Measurements from ENCODE around the gene DBF4. TPM values are rescaled to one million over a fixed set of nuclear protein-coding genes. Genes with fewer than 3 reads are reported as not detected.

The DBF4 gene
- total and polyA plus RNA-seq, 9 of the 15 experiments (the other 6 are each of a cell fraction or from before 2014, with no cell fraction given): 37.8 to 145 (median 104) TPM

- 0 out of 4 replicates have a peak, but pooled peaks of 1 of the 2 experiments have one; percentile 71 for TF ChIP-seq BCLAF1 (IDR thresholded peaks at IDR 0.05; ENCODE audit: borderline replicate concordance in 1 of 2, control insufficient read depth in 1 of 2, low read depth in 2 of 2, low read length in 1 of 2)
- no peak for TF ChIP-seq LARP7 (IDR thresholded peaks at IDR 0.05)
- no peak for TF ChIP-seq RREB1 (CRISPR knock-in tag; IDR thresholded peaks at IDR 0.05)
- TF ChIP-seq TAF7 (tag; IDR thresholded peaks at IDR 0.05): peak; percentile 50
- TF ChIP-seq ZEB2 (IDR thresholded peaks at IDR 0.05): 0 out of 2 replicates have a peak, but pooled peaks have one; percentile 47
- TF ChIP-seq ELF4 (CRISPR knock-in tag; IDR thresholded peaks at IDR 0.05): 0 out of 2 replicates have a peak, but pooled peaks have one; percentile 30
- no peak for TF ChIP-seq ZNF407 (IDR thresholded peaks at IDR 0.05; ENCODE audit: low read depth)
These were observed at the start of gene DBF4, which contains the start of gene SLC25A40 (continued) for GRCh38 chr7:87876040-87876868.

Data from K562 (cell line).